Dedifferentiated amniotic fluid mesenchymal stem cell (primary cell): ENCODE measurements around the gene AIRE.
A peak's percentile ranks its signal among the peaks of the same experiment; 100 is the strongest.
"Not testable (repeated sequence)": the region's sequence is repeated elsewhere in the genome, so short reads cannot be mapped to it uniquely, and the experiment has no call there.

ENCODE experiments used
- DNase-seq: peaks from one replicate; pipeline ENCODE4 v3.0.0-alpha.2; 2016; ENCODE audit errors: extremely low spot score

AIRE gene

DNA sequence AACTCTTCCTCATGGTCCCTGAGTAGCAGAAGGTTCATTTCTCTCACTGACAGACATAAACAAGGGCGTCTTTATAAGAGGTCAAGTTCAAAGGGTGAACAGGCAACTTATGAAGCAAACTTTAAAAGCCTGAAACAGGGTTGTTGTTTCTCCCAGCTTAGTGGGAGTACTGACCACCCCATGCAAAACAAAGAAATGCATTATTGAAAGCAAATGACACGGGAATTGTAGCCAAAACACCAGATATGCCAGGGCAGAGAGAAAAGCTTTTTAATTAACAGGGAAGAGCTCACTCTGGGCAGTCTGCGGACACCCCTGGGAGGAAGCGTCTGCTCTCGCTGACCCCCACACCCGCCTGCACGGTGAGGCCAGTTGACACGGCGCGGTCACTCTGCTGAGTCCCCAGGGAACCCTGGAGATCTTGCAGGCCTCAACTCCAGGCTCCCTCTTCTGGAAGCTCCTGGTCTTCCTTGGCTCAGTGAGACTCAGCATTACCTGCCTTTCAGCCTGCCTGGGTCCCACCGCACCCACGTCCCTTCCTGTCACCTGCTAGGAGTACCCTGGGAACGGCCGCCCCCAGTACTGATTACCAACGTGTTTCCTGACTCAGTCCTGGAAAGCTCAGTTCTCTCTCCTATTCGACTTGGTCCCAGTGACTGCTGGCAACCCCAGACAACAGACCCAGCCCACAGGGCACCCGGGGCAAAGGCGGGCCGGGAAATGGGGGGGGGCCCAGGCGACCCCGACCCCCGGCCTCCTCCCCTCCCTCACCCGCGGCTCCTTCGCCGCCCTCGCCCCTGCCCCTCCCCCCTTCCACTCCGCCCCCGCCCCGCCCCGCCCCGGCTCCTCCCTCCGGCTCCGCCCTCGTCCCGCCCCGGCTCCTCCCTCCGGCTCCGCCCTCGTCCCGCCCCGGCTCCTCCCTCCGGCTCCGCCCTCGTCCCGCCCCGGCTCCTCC lies 52.5 kb downstream of the AIRE start:
- peak; percentile 28 for DNase-seq

DNA sequence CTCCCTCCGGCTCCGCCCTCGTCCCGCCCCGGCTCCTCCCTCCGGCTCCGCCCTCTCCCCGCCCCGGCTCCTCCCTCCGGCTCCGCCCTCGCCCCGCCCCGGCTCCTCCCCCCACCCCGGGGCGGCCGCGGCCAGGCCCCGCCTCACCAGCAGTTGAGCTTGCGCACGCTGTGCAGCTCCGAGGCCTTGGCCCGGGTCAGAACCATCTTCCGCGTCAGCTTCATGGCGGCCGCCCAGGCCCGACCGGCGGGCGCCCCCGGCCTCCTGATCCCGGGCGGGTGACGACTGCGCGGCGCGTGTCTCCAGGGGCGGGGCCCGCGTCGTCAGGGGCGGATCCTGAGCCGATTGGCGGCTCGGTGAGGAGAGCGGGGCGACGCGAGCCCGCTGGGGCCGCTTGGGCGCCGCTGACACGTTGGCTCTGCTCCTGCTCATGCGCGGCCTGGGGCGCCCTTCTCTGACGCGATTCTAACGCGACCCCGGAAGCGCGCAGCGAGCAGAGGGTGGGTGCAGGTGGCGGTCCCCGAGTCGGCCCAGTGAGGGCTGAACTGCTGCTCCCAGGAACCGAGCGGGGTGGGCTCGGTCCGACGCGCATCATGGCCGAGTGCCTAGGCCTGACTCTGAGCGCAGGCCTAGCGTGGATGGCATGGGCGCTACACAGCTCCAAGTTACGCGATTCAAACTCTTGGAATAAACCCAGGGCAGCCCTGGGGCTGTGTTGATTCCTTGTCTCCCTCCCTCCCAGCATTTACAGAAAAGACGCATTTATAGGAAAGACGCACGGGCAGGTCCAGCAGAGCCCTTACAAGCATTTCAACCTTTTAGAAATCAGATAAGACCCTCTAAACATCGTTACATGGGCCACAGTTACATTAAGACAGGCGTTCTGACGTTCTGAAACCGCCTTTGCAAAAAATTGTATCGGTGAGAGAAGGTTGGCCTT lies 53.6 kb downstream of the AIRE start, which contains the start of gene CFAP410:
TSS of gene CFAP410 (minus strand) at position 420 of the 940 bp plus-strand sequence. CDS start at position 224, 196 bp downstream.
- DNase-seq, result peak; percentile 93

DNA sequence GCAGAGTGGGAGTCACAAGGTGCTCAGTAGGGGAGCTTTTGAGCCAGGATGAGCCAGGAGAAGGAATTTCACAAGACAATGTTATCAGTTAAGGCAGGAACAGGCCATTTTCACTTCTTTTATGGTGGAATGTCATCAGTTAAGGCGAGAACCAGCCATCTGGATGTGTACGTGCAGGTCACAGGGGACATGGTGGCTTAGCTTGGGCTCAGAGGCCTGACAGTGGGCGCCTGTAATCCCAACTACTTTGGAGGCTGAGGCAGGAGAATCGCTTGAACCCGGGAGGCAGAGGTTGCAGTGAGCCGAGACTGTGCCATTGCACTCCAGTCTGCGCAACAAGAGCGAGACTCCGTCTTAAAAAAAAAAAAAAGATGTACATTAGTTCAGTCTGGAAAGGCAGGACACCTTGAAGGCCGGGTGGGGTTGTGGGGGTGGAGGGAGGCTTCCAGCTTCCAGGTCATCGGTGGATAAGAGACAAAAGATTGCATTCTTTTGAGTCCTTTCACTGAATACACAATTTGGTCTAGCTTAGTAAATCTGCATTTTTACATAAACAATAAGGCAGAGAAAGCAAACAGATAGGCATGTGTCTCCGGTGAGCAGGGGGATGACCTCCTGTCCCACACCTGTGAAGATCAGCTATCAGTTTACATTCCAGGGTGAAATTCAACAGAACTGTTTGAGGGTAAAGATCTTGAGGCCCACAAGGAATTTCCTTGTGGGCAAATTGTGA lies 56.2 kb downstream of the AIRE start:
- DNase-seq, result not testable (repeated sequence)

DNA sequence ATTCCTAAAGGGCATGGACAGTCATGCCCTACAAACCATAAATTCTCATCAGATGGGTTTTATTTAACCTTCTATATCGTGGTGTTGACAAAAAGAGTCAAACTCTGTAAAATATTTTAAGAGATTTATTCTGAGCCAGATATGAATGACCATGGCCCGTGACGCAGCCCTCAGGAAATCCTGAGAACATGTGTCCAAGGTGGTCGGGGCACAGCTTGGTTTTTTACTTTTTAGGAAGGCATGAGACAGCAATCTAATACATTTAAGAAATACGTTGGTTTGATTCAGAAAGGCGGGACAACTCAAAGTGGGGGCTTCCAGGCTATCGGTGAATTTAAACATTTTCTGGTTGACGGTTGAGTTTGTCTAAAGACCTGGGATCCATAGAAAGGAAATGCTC lies 57.3 kb downstream of the AIRE start:
- not testable (repeated sequence) for DNase-seq

DNA sequence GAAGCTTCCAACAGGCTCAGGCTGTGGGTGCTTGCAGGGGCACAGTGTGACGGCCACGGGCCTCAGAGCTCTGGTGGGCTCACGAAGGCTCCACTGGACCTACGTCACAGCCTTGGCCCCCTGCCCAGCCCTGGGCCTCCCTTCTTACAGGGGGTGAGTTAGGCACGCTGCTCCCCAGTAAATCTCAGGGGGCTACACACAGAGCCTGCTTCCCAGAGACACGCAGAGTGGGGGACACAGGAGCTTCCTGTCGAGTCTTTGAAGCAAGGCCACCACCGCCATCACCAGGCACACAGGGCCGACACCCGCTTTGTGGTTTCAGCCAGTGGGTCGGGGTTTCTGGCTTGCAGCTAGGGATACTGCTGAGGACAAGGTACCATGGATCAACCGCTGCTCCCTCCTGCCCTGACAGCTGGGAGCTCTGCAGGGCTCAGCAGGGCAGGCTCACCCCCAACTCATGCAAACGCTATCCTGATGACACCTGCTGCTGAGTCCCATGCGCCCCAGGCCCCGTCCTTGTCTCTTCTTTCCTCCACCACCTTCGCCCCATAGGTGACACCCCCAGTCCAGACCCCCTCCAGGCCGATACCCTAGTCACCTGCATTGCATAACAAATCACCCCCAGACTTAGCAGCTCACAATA lies 59.0 kb downstream of the AIRE start:
- DNase-seq, result no peak

DNA sequence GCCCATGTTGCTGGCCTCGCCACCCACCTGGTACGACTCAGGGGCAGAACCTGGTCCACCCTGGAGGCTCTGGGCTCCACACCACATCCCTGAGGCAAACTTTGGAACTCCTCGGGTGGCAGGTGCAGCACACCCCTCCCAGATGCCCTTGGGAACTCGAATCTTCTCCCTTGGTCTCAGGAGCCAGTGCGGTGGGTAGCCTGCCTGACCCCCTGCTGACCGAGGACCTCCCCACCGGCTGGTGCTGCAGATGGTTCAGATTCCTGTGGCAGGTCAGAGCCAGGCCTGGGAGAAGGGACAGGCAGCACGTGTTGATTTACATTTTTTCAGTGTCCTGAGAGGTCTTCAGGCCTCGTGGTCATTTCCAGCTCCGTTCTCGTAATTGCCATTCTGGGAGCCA lies 59.8 kb downstream of the AIRE start:
- DNase-seq, result no peak

DNA sequence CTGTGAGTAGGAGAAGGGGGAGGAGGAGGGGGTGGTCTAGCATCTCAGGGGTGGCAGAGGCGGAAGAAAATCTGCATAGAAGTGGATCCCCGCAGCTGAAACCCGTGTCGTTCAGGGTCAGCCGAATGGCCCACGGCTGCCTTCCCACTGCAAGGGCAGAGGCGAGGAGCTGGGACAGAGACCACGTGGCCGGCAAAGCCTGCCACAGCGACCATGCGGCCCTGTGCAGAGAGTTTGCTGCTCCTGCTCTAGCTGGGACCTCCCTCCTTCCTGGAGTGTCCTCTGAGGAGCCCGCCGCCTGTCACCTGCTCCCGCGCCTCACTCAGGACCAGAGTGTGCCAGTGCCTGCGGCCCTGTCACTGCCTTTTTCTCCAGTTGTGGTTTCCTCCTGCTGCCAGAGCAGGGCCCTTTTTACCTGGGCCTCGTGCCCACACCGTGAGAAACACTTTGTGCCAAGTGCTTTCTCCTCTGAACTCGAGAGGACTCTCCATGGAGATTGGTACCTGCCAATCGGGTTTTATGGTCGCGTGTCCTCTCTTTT lies 62.3 kb downstream of the AIRE start:
- DNase-seq, result no peak
